Stimulated activated CD8-positive, alpha-beta memory T cell treated with anti-CD3 and anti-CD28 coated beads, Interleukin-12 subunit alpha, Interleukin-12 subunit beta, amount 100 ng/mL, for 24 hours (primary cell): Measurements from ENCODE around the gene TEX26.
A peak's percentile ranks its signal among the peaks of the same experiment; 100 is the strongest.

Experiments
- DNase-seq: peaks from one replicate; pipeline ENCODE4 v3.0.0-alpha.2; 2020; ENCODE audit errors: extremely low read depth

The TEX26 gene

GRCh38 chr13:30976025-30976424 is 43.6 kb downstream of the TEX26 start:
- DNase-seq: no peak

- DNase-seq: peak; percentile 7
These were observed 46.8 kb downstream of the TEX26 start for GRCh38 chr13:30978981-30979956.

DNA sequence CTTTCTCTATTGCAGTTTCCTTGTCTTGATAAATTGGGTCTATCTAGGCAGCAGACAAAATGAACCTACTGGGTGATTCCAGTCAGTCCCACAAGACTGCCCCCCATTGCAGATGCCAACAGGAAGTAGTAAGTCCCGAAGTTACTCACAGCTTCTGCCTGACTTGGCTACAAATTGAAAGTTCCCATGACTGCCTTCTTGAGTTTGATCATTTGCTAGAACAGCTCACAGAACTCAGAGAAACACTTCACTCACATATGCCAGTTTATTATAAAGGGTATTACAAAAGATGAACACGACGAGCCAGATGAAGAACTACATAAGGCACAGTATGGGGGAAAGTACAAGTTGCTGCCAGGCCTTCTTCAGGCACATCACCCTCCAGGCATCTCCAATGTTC is 50.0 kb downstream of the TEX26 start:
- DNase-seq: no peak

GRCh38 chr13:30982906-30983305 is 50.5 kb downstream of the TEX26 start:
- no peak for DNase-seq

DNA sequence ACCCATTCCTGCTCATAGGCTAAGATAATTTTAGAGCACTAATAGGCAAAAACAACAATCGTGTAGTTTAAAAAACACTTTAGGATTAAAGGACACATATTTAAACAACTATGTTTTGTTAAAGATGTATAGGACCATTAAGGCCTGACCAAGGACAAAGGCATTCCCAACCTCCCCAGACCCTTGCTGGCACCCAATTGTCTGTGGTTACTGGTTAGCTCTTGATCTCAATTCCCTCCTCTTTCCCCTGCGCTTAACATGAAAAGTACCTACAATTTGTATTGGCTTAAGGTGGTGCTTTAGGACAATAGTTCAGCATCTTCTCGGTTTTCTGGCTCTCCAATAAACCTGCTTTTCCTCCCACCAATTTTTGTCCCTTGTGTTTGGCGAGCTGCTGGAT is 51.0 kb downstream of the TEX26 start:
- DNase-seq: no peak

- DNase-seq: no peak
These were observed 52.2 kb downstream of the TEX26 start for GRCh38 chr13:30984620-30985019.

GRCh38 chr13:30985637-30986205 is 53.3 kb downstream of the TEX26 start:
- DNase-seq: no peak

- no peak for DNase-seq
These were observed 58.7 kb downstream of the TEX26 start for GRCh38 chr13:30991184-30991583.

DNA sequence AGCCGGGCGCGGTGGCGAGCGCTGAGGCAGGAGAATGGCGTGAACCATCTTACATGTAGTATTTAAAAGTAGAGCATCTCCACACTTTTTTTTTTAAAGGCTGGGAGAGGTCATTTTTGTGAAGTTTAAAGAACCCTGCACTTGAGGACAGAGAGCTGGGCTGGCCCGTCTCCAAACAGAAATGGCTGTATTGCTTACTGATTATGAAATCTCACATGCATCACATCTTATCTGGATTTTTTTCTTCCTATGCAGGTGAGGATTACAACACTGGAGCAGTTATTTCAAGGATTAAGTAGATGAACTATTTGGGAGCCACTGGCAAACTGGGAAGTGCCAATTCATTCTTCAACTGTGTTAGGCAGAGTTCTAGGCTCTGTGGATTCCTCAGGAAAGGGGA is 59.5 kb downstream of the TEX26 start:
- DNase-seq: no peak

GRCh38 chr13:30995331-30995730 is 62.9 kb downstream of the TEX26 start:
- no peak for DNase-seq

- no peak for DNase-seq
These were observed 65.2 kb downstream of the TEX26 start for GRCh38 chr13:30997697-30998096.

GRCh38 chr13:30998136-30999088 is 66.0 kb downstream of the TEX26 start:
- no peak for DNase-seq

- DNase-seq: no peak
These were observed 68.4 kb downstream of the TEX26 start for GRCh38 chr13:31000889-31001288.

- DNase-seq: no peak
These were observed 69.2 kb downstream of the TEX26 start for GRCh38 chr13:31001647-31002046.

GRCh38 chr13:31005066-31005465 is 72.6 kb downstream of the TEX26 start:
- no peak for DNase-seq

DNA sequence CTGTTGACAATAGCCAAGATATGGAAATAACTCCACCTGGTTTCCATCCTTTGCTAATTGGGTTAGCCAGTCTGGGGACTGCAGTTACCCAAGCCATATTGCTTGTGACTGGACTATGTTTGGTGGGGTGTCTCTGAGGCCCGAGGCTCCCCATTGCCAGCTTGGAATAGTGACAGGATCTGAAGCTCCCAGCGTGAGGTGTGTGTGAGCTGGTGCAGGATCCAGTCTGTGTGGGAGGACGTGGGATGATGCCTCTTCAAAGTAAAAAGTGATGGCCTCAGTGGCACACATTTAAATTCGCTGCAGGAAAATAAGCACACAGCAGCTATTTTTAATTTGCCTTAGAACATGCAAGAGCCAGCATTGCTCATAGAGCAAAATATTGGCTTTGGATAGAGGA is 75.0 kb downstream of the TEX26 start:
- no peak for DNase-seq

- DNase-seq: no peak
These were observed 76.1 kb downstream of the TEX26 start for GRCh38 chr13:31008400-31009115.

- no peak for DNase-seq
These were observed 76.7 kb downstream of the TEX26 start for GRCh38 chr13:31009166-31009565.

DNA sequence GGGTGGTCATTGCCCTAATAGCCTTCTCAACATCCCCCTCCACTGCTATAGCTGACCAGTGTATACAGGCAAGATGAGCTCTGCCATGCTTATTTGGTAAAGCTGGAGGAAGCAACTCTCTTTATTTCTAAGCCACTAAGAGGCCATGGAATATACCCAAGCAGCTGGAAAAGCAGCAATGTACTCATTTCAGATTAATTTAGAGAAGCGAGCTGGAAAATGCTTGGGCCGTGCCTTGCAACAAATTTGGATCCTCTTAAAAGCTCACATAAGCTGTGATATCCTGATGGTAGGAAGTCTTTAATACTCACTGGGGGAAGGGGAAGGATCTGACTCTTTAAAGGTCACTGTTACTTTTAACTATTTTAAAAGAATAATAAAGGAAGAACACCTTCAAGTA is 77.8 kb downstream of the TEX26 start:
- no peak for DNase-seq

DNA sequence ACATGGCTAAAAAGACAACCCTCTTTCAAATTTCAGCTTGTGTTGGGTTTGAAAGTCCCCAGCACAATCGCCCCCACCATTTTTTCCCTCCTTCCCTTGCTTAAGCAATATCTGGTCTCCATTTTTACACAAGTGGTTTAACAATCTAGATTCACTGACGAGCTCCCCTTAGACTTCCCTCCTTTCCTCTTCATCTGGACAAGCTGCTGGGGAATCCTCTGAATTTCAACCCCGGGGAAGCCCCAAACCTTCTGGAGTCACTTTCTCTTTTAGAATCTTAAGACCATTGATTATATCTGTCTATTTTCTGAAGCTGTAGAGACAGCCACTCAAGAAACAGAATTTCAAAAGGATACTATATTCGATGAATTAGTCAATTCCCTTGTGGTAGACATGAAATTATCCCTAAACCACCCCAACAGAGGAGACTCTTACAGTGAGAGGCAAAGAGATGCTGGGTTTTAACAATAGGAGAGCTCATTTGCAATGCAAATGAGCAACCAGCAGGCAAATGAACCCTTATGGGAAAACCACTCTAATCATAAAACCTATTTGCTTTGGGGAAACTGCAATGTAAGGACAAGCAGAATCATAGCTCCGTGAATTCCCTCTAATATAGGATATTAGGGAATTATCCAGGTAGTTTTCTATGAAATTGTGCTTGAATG is 78.9 kb downstream of the TEX26 start:
- DNase-seq: no peak
